ENCODE results near the gene PIK3R2. TPM values are rescaled to one million over a fixed set of nuclear protein-coding genes. Genes with fewer than 3 reads are reported as not detected.
"Not testable (repeated sequence)": the region's sequence is repeated elsewhere in the genome, so short reads cannot be mapped to it uniquely, and the experiment has no call there.

The PIK3R2 gene
- total RNA-seq, 1 donor from 2014 or later = 19.9 TPM

- no peak for DNase-seq (ENCODE audit: low read depth)
- no peak overlapping the region for H3K4me3 ChIP-seq (ENCODE audit: low read depth, low read length)
- TF ChIP-seq CTCF (conservative IDR thresholded peaks at IDR 0.05; ENCODE audit: low read depth, low read length) = no peak
Measured at GRCh38 chr19:18206018-18206417, 53.1 kb downstream of the PIK3R2 start.

DNA sequence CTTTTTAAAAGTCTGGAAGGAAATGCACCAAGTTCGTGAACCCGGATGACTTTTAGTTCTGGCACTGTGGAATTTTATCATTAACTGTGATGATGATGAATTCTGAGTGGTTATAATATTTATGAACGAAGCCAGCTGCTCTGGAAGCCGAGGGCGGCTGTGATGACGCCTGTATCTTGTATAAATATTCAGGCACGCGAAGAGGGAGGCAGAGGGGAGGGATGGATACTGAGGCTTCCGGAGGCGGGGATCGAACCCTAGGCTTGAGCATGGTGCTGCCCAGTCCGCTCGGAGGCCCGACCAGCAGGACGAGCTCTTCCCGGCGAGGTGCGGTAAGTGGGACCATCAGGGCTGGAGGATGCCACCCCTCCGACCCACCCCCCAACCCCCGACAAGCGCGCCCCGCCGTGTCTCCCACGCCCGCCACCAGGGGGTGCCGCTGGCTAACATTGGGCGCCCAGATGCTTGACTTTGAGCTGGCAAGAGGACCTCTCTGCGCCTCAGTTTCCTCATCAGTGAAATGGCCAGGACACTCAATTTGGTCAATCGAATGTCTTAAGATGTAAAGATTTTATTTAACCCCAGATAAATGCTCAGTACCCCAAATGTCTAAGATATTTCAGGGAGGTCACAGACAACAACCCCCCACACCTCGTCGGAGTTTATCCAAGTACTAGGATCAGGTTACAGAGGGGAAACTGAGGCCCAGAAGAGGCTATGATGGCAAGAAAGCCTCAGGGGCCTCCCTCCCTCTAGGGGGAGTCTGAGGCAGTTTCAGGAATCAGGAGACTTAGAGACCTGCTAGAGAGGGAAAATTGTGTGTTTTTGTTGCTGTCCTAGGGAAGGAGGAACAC is 55.4 kb downstream of the PIK3R2 start:
- H3K4me3 ChIP-seq (ENCODE audit: low read depth, low read length) = no peak overlapping the region
- DNase-seq (ENCODE audit: low read depth) = no peak
- peak; percentile 57 for TF ChIP-seq CTCF (conservative IDR thresholded peaks at IDR 0.05; ENCODE audit: low read depth, low read length)

DNA sequence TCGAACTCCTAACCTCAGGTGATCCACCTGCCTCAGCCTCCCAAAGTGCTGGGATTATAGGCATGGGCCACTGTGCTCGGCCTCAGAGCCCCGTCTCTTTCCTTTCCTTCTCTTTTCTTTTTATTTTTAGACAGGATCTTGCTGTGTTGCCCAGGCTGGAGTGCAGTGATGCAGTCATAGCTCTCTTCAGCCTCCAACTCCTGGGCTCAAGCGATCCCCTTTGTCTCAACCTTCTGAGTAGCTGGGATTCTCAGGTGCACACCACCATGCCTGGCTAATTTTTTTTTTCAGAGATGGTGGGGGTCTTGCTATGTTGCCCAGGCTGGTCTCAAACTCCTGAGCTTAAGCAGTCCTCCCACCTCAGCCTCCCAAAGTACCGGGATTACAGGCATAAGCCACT is 56.9 kb downstream of the PIK3R2 start:
- H3K4me3 ChIP-seq (ENCODE audit: low read depth, low read length); DNase-seq (ENCODE audit: low read depth): not testable (repeated sequence)

- no peak for TF ChIP-seq CTCF (conservative IDR thresholded peaks at IDR 0.05; ENCODE audit: low read depth, low read length)
- H3K4me3 ChIP-seq (ENCODE audit: low read depth, low read length) = no peak overlapping the region
- no peak for DNase-seq (ENCODE audit: low read depth)
Measured at GRCh38 chr19:18211683-18212082, 58.7 kb downstream of the PIK3R2 start.

DNA sequence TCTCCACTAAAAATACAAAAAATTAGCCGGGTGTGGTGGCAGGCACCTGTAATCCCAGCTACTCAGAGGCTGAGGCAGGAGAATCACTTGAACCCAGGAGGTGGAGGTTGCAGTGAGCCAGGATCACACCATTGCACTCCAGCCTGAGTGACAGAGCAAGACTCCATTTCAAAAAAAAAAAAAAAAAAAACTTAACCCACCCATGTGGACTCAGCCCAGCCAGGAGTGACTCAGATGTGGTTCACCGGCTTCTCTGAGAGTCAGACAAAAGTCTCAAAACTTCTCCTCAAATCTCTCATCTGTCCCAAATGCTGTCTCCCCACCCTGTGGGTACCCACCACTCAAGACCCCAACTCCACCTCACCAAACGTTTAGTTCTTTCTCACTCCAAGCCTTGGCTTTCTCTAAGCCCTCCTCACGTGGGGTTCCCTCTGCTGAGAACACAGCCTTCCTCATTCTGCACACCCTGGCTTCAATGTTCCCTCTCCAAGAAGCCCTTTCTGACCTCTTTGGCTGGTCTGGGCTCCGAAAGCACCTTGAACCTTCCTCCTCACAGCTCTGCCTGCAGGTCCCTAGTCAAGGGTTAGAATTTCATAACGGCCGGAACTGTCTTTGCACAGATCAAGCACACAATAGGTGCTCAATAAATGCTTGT is 61.9 kb downstream of the PIK3R2 start:
- TF ChIP-seq CTCF (conservative IDR thresholded peaks at IDR 0.05; ENCODE audit: low read depth, low read length) = no peak
- no peak for DNase-seq (ENCODE audit: low read depth)
- H3K4me3 ChIP-seq (ENCODE audit: low read depth, low read length) = no peak overlapping the region

- TF ChIP-seq CTCF (conservative IDR thresholded peaks at IDR 0.05; ENCODE audit: low read depth, low read length) = no peak
- no peak for DNase-seq (ENCODE audit: low read depth)
Measured at GRCh38 chr19:18216789-18217188, 63.8 kb downstream of the PIK3R2 start.

DNA sequence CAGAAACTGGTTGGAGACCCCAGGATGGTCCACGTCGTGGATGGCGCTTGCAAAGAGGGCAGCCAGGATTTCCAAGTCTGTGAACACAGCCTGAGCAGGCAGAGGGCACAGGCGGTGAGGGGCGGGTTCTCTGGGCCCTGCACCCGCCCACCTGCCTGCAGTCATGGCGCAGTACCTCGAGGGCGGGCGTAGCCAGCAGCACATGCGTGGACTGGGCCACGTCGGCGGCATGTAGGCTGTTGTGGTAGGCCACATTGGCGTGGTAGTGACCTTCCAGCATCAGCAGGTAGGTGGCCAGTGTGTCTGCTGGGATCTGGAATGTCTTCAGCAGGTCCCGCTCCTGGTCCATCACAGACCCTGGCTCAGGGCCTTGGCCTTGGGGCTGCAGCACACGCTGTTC is 65.2 kb downstream of the PIK3R2 start:
- no peak for DNase-seq (ENCODE audit: low read depth)
- TF ChIP-seq CTCF (conservative IDR thresholded peaks at IDR 0.05; ENCODE audit: low read depth, low read length) = no peak

More at GRCh38 chr19:18216789-18217188, 63.8 kb downstream of the PIK3R2 start:
- no peak overlapping the region for H3K4me3 ChIP-seq (ENCODE audit: low read depth, low read length)

More for the DNA sequence above, 65.2 kb downstream of the PIK3R2 start:
- no peak overlapping the region for H3K4me3 ChIP-seq (ENCODE audit: low read depth, low read length)

Data from epithelial cell of proximal tubule (primary cell).